ENCODE data around the gene LMTK3. TPM values are rescaled to one million over a fixed set of nuclear protein-coding genes. Genes with fewer than 3 reads are reported as not detected.
A peak's percentile ranks its signal among the peaks of the same experiment; 100 is the strongest.

The LMTK3 gene
- total RNA-seq, 4 donors from 2014 or later: 0.28 to 0.52 TPM; not detected in 2

- no peaks in the 10 kb centered on the region for H3K36me3 ChIP-seq
- no peak overlapping the region for H3K27ac ChIP-seq
- no peaks in the 10 kb centered on the region for H3K4me1 ChIP-seq
- no peaks in the 10 kb centered on the region for H3K9me3 ChIP-seq
- no peak for DNase-seq
- H3K27me3 ChIP-seq: no peaks in the 10 kb centered on the region
- intact Hi-C loops (cut with DNase I; ENCODE audit: low total_unique reads): no loop called here
- TF ChIP-seq CTCF (IDR thresholded peaks at IDR 0.05): no peak
- TF ChIP-seq POLR2A (IDR thresholded peaks at IDR 0.05): no peak
- no peak overlapping the region for H3K4me3 ChIP-seq
Measured at GRCh38 chr19:48451624-48452023, 60.0 kb downstream of the LMTK3 start.

- no peak overlapping the region for H3K4me3 ChIP-seq
- H3K27me3 ChIP-seq: no peaks in the 10 kb centered on the region
- no peaks in the 10 kb centered on the region for H3K9me3 ChIP-seq
- intact Hi-C loops (cut with DNase I; ENCODE audit: low total_unique reads): no loop called here
- no peaks in the 10 kb centered on the region for H3K4me1 ChIP-seq
- no peak for TF ChIP-seq CTCF (IDR thresholded peaks at IDR 0.05)
- no peak for TF ChIP-seq POLR2A (IDR thresholded peaks at IDR 0.05)
- H3K36me3 ChIP-seq: no peaks in the 10 kb centered on the region
- DNase-seq: no peak
- H3K27ac ChIP-seq: no peak overlapping the region
Measured at GRCh38 chr19:48450863-48451262, 60.8 kb downstream of the LMTK3 start.

- Histone ChIP-seq H3K4me3 (no peak overlapping the region), H3K36me3 (no peaks in the 10 kb centered on the region), H3K9me3 (no peaks in the 10 kb centered on the region), H3K27ac (no peak overlapping the region), H3K4me1 (no peaks in the 10 kb centered on the region), H3K27me3 (no peaks in the 10 kb centered on the region)
- TF ChIP-seq CTCF (IDR thresholded peaks at IDR 0.05) (no peak), POLR2A (IDR thresholded peaks at IDR 0.05) (no peak)
- no peak for DNase-seq
- intact Hi-C loops (cut with DNase I; ENCODE audit: low total_unique reads): no loop called here
Measured at GRCh38 chr19:48450441-48450840, 61.2 kb downstream of the LMTK3 start.

GRCh38 chr19:48448563-48448962, 63.1 kb downstream of the LMTK3 start:
- no peak for DNase-seq
- TF ChIP-seq CTCF (IDR thresholded peaks at IDR 0.05) (no peak), POLR2A (IDR thresholded peaks at IDR 0.05) (no peak)
- Histone ChIP-seq H3K27ac (no peak overlapping the region), H3K4me1 (no peaks in the 10 kb centered on the region), H3K36me3 (no peaks in the 10 kb centered on the region), H3K9me3 (no peaks in the 10 kb centered on the region), H3K27me3 (peaks cover 0 to 2% of the 10 kb centered on the region in 2 donors), H3K4me3 (no peak overlapping the region)
- intact Hi-C loops (cut with DNase I; ENCODE audit: low total_unique reads): loop anchor here (10.0 kb wide), 1 partner anchor 54 kb away; the partner anchor contains the start of genes GRIN2D and KDELR1

GRCh38 chr19:48446579-48446978, 65.1 kb downstream of the LMTK3 start:
- TF ChIP-seq POLR2A (IDR thresholded peaks at IDR 0.05) (no peak), CTCF (IDR thresholded peaks at IDR 0.05) (no peak)
- DNase-seq: no peak
- Histone ChIP-seq H3K4me3 (peak overlapping the region; percentile 87 to 96), H3K36me3 (no peaks in the 10 kb centered on the region), H3K27me3 (peaks cover 0 to 2% of the 10 kb centered on the region in 2 donors), H3K27ac (peak overlapping the region; percentile 87 to 91), H3K9me3 (no peaks in the 10 kb centered on the region), H3K4me1 (no peaks in the 10 kb centered on the region)
- intact Hi-C loops (cut with DNase I; ENCODE audit: low total_unique reads): loop anchor here (10.0 kb wide), 1 partner anchor 52 kb away; the partner anchor contains the start of genes GRIN2D and KDELR1
